Jurkat, Clone E6-1 (cell line): Measurements from ENCODE around the gene CHRND. TPM values are rescaled to one million over a fixed set of nuclear protein-coding genes. Genes with fewer than 3 reads are reported as not detected.

Experiments used
- DNase-seq: peaks from one replicate; pipeline ENCODE4 v3.0.0-alpha.2; 2011; ENCODE audit warnings: low read depth, low spot score
- H3K4me3 ChIP-seq: 2 replicates; pipeline ENCODE4 v1.5.1; 2011; ENCODE audit warnings: mild to moderate bottlenecking, low read length, control low read depth, moderate library complexity
- polyA plus RNA-seq: library from polyadenylated mRNA; unstranded; fragments of >200 nt; gene quantifications from one replicate; pipeline ENCODE4 v1.2.1, GENCODE V29; 2012; ENCODE audit warnings: missing spikeins; ENCODE audit not compliant: insufficient read length, insufficient read depth

The CHRND gene
- polyA plus RNA-seq = not detected

- no peak within 1 kb of the TSS for H3K4me3 ChIP-seq
- no peak for DNase-seq
Observed at GRCh38 chr2:232525791-232526371, at the start of gene CHRND. Gene CHRND (plus strand): TSS chr2:232526160. CDS start chr2:232526216, 56 bp downstream.

- no peak for DNase-seq
- no peak overlapping the region for H3K4me3 ChIP-seq
Observed at GRCh38 chr2:232476791-232477190, 49.2 kb upstream of the CHRND start.

GRCh38 chr2:232477751-232478510 lies 48.0 kb upstream of the CHRND start:
- no peak for DNase-seq
- H3K4me3 ChIP-seq = no peak overlapping the region

DNA sequence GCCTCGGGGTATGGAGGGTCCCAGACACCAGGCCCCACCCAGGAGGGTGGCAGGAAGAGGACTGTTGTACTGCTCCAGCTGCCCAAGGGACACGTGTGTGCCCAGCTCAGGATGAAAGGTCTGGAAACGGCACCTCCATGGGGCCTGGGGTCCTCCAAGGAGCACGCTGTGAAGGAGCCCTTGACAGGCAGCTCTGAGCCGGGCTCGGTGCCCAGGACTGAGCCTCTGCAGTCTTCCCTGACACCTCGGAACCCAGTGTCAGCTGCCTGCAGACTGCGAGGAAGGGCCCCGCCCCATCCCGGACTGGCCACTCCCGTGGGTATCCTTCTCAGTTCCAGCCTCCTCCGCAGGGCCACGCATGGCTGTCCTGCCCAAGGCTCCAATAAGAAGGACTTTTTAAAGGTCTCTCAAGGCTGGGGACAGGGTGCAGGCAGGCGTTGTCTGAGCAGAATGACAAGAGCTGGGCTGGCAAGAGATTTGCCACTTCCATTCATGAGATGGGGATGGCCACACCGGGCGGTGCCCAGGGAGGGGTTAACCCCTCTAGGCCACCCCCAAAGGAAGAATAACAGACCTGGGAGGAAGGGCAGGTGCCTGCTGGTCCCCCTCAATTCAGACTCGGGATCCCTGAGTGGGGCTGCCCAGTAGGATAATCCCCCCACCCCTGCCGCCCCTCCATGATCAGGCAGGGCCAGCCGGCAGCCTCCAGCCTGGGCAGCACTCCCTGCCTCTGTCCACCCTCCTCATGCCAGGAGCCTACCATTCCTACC lies 47.2 kb upstream of the CHRND start:
- no peak for DNase-seq
- no peak overlapping the region for H3K4me3 ChIP-seq

GRCh38 chr2:232479341-232480200 lies 46.4 kb upstream of the CHRND start:
- H3K4me3 ChIP-seq = no peak overlapping the region
- no peak for DNase-seq

- DNase-seq = no peak
- H3K4me3 ChIP-seq = no peak overlapping the region
Observed at GRCh38 chr2:232480201-232481190, 45.5 kb upstream of the CHRND start.

DNA sequence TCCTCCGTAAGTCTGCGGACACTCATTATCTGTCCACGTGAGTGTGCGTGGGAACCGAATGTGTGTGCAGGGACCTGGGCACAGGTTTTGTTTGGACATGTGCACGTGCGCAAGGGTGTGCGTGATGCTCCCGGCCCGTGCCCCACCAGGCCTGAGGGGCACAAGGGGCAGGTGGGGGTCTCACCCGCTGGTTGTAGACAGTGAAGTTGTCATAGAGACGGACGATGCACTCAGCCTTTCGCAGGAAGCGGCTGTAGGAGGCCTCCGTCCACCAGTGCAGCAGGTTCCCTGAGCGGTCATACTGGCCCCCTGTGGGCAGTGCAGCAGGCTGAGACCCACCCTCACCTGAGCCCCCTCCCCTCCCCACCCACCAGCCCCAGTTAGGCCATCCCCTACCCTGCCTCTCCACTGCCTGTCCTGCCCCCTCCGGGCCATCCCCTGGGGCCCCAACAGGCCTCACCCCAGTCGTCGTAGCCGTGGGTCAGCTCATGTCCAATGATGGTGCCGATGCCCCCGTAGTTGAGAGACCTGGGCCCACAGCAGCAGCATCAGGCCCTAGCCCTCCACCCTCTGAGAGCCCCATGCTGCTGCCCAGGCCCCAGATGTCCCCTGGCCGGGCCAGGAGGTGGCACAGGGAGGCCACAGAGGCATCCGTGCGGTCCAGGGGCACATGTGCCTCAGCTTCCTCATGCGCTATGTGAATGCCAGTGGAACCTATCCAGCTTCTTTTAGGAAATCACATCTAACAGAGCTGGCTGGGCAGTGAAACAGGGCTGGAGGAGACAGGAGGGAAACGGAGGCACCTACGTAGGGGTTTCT lies 44.4 kb upstream of the CHRND start:
- H3K4me3 ChIP-seq = no peak overlapping the region
- DNase-seq = no peak

DNA sequence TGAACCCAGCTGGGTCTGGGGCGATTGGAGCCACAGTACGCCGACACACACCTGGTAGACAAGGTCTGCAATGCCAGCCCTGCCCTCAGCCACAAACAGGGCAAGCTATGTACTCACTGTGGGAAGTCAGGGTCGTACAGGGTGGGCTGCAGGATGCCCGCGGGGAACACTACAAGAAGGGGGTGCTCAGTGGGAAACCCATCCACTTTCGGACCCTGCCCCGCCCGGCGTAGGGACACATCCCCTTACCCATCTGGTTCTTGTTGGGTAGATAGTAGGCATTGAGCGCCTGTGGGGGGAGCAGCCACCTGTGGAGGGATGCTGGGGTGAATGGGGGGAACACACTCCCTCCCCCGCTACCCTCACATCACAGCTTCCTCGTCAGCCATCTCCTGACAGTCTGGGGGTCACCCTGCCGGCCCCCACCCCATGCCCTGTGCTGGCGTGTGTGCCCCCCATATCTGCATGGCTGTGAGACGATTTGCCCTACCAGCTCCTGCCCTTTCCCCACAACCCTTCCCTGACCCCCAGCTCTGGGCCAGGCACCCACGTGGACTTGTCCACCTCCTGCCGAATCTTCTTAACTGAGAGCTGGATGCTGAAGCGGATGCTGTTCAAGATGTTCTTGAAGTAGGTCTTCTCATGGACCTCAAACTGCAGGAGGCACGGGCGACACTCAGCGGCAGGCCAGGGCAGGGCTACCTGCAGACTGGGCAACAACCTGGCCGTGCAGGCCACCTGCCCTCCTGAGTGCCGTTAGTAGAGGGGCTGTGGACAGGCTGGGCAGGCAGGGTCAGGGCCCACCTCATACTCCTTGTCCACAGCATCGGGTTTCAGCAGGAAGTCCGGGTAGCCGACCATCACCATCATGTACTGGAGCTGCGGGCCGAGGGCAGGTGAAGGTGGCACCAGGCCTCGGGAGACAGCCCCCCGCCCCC lies 43.4 kb upstream of the CHRND start:
- DNase-seq = no peak
- no peak overlapping the region for H3K4me3 ChIP-seq

DNA sequence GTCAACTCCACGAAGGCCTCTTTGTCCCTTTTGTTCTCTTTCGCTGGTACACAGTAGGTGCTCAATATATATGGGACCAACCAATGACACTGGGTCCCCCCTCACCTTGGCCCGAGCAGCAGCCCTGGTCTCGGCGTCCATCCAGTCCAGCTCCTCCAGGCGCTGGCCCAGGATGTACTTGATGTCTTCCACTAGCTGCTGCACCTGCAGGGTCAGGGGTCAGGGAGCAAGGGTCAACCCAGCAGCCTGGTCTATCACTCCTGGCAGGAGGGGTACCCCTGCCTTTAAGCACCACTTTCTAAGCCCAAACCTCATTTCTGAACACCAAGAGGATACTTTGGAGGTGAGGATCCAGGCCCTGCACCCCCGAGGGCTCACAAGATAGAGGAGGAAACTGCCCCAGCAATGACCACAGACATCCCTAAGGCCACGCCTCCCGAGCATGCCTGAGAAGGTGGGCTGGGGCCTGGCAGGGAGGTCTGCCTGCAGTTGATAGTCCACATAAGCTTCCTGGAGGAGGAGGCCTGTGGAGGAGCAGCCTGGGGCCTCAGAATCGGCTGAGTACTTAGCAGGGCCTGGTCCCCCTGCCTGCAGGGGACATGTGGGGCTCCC lies 42.5 kb upstream of the CHRND start:
- no peak for DNase-seq

DNA sequence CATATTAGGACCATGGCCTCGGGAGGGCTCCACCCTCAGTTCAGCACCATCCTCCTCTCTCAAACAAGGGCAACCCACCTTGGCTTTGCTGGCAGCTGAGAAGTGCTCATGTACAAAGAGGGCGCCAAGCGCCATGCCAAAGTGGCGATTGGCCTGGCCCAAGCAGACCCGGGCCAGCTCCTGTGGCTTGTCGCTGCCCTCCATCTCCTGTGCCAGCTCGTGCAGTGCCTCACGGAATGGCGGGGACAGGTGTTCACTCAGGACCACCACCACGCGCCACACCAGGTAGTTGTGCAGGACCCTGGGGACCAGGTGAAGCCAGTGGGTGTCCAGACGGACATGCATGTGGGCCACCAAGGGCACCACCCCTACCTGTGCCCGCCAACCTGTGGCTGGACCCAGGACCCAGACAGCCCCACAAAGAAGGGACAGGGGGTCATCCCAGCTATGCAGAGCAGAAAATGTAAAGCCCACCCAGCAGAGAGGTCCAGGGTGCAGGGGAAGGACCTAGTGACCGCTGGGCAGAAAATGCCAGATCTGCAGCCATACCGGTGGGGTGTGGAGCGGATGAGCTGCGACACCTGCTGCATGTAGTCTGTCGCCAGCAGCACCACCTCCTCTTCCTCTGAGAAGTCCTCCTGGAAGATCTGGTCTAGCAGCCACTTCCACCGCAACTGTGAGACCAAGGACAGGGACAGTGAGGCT lies 41.9 kb upstream of the CHRND start:
- DNase-seq = no peak
- no peak overlapping the region for H3K4me3 ChIP-seq

More for the DNA sequence above, 42.5 kb upstream of the CHRND start:
- H3K4me3 ChIP-seq = no peak overlapping the region

DNA sequence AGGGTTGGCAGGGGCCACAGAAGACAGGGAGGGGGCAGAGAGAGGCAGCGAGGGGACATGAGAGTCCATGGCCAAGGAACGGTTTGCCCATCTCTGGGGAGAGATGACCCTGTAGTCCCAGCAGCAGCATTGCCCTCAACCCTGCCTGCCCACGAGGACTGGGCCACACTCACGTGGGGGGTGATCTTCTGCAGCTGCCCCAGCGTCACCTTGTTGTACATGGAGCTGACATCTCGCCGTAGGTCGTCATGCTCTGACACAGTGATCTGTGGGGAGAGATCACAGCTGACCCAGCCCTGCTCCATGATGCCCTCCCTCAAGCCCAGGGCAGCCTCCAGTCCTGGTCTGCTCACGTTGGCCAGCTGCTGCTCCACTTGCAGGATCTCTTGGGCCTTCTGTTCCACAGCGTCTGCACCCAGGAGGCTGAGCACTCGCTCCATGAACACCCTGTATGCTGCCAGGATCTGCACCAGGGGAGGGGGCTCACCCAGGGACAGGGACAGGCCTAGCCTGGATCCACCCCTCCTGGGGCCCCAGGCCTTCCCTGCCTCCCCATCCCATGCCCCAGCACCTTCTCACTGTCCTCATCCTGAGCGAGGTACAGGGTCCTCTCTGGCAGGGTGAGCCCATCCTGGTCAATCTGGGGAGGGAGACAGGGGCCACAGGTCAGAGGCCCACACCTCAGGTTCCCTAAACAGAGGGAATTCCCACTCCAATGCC lies 41.2 kb upstream of the CHRND start:
- H3K4me3 ChIP-seq = no peak overlapping the region
- DNase-seq = no peak

DNA sequence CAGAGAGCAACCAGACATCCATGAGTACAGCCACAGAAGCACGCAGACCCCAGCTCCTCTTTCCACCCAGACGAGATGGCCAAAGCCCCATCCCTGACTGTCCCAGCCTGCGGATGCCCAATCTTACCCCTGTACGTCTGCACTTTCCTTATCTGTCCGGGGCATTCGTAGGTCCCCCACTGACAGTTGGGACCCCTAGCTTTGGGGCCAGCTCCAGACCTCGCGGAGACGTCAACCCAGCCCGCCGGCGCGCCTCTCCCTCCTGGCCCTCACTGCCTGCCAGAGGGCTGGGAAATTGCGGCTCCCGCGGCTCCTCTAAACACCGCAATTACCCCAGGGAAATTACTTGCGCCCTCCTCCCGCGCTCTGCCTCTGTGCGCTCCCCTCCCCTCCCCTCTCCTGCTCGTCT lies 40.6 kb upstream of the CHRND start:
- DNase-seq = no peak
- no peak overlapping the region for H3K4me3 ChIP-seq

- H3K4me3 ChIP-seq = no peak overlapping the region
- DNase-seq = no peak
Observed at GRCh38 chr2:232485757-232486557, 40.0 kb upstream of the CHRND start.
